ENCODE data around the gene IRF4.

The IRF4 gene

GRCh38 chr6:444653-445275 is 53.2 kb downstream of the IRF4 start:
- DNase-seq (ENCODE audit: low read depth) = peak; percentile 37

DNA sequence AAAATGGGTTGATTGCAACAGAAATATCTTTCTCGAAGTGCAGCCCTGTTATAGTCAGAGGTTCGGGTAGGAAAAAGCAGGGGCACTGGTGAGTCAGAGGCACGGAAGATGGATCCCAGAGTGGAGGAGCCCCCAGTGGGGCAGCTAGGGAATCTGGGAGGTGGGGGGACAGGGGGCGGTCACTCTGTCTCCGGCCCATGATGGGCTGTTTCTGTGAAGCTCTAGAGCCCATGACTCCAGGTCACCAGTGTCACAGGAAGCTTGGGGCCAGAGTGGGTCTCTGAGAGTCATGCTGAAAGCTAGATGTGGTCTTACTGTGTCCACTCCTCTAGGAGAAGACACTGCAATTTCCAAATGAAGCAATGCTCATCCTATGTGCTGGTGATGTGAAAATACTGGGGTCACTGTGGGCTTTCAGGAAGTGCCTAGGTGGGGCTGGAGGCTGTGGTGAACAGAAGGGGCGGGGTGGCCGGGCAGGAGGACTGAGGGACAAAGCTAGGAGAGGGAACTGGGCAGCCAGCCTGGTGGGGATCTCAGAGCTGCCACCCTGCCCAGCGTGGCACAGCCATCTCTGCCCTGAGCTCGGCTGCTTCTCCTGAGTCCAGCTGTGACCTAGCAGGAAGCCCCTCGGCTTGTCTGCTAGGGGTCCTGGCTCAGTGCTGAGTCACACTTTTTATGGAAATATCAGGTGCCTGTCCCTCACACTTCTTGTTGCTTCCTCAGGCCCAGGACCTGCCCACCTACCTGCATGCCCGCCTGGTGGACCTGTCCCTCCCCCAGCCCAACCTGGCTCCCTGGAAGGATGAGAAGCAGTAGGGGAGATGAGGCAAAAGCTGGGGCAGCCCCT is 54.2 kb downstream of the IRF4 start:
- DNase-seq (ENCODE audit: low read depth) = no peak

GRCh38 chr6:446418-447366 is 55.1 kb downstream of the IRF4 start:
- DNase-seq (ENCODE audit: low read depth) = peak; percentile 94

- peak; percentile 54 for DNase-seq (ENCODE audit: low read depth)
Measured at GRCh38 chr6:447381-448165, 56.0 kb downstream of the IRF4 start.

GRCh38 chr6:448296-449056 is 56.9 kb downstream of the IRF4 start:
- DNase-seq (ENCODE audit: low read depth) = no peak

DNA sequence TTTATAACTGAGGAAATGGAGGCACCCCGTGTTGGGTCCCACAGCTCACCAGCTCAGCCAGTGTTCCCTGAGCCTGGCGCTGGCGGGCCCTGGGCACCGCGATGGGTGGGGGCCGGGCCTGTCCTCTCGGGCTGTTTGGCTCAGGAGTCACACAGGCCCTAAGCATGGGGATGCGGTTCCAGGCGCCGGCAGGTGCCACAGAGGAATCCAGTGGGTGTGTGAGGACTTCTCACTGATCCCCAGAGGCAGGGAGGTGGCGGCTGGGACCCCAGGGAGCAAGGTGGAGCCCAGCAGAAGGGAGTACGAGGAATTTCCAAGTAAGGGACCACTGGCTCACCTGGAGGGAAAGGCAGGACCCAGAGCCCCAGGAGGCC is 57.5 kb downstream of the IRF4 start:
- no peak for DNase-seq (ENCODE audit: low read depth)

DNA sequence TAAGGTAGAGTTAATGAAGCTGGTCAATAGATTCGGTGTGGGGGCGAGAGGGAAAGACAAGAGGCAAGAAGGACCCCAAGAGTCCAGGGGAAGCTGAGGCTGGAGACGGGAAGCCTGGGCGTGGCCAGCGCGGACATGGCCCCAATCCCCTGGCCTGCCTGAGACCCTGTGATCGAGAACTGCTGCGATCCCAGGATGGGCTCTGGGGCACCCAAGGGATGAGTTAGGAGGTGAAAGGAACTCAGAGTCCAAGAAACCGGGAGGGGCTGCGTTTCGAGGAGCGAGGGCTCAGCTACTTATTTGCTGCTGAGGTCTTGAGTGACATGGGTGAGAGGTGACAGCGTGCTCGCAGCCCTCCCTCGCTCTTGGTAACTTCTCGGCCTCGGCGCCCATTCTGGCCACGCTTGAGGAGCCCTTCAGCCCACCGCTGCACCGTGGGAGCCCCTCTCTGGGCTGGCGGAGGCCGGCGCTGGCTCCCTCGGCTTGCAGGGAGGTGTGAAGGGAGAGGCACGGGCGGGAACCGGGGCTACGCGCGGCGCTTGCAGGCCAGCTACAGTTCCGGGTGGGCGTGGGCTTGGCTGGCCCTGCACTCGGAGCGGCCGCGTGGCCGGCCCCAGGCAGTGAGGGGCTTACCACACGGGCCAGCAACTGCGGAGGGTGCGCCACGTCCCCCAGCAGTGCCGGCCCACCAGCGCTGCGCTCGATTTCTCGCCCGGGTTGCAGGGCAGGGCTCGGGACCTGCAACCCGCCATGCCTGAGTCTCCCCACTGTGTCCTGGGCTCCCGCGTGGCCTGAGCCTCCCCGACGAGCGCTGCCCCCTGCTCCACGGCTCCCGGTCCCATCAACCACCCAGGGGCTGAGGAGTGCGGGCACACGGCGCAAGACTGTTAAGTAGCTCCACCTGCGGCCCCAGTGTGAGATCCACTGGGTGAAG is 58.2 kb downstream of the IRF4 start:
- no peak for DNase-seq (ENCODE audit: low read depth)

DNA sequence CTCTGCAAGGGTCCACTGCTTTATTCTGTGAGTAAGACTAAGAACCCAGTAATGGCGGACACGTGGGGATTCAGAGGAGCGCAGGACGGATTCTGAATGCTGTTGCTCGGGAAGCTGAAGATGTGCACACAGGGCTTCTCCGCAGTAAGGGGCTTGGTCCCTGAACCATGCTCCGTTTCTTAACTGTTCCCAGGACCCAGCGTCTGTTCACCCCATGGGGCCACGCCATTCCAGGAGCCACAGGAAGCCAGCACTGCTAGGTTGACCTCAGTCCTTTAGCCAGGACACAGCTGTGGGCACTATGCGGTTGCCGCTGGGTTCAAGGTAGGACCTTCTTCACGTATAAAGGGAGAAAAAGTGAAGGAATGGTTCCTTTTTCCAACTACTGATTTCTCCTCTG is 59.8 kb downstream of the IRF4 start:
- DNase-seq (ENCODE audit: low read depth) = no peak

GRCh38 chr6:451847-452246 is 60.3 kb downstream of the IRF4 start:
- DNase-seq (ENCODE audit: low read depth) = no peak

- no peak for DNase-seq (ENCODE audit: low read depth)
Measured at GRCh38 chr6:452301-453067, 60.9 kb downstream of the IRF4 start.

- no peak for DNase-seq (ENCODE audit: low read depth)
Measured at GRCh38 chr6:453152-453551, 61.6 kb downstream of the IRF4 start.

DNA sequence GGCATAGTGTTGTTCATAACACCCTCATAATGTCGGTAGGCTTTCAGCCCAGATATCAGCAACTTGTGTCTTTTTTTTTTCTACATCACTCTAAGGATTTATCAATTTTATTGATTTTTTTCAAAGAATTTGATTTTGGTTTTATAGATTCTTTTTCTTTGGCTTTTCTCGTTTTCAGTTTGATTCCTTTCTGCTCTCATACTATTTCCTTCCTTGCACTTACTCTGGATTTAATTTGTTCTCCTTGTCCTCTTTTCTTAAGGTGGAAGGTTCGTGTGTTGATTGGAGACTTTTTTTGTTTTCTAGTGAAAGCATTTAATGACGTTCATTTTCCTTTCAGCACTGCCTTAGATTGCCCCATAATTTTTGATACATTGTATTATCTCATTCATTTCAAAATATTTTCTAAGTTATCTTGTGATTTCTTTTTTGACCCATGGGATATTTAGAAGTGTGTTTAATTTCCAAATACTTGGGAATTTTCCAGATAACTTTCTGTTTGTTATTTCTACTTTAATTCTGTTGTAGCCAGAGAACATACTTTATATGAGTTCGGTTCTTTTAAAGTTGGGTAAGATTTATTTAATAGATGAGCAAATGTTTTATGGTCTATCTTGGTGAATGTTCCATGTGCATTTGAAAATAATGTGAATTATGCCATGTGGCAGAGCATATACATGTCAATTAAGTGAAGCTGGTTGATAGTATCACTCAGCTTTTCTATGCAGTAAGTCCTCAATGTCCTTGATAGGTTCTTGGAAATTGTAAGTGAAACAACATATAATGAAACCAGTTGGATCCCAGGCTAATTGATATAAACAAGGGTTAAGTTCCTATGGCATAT is 62.8 kb downstream of the IRF4 start:
- DNase-seq (ENCODE audit: low read depth) = no peak

DNA sequence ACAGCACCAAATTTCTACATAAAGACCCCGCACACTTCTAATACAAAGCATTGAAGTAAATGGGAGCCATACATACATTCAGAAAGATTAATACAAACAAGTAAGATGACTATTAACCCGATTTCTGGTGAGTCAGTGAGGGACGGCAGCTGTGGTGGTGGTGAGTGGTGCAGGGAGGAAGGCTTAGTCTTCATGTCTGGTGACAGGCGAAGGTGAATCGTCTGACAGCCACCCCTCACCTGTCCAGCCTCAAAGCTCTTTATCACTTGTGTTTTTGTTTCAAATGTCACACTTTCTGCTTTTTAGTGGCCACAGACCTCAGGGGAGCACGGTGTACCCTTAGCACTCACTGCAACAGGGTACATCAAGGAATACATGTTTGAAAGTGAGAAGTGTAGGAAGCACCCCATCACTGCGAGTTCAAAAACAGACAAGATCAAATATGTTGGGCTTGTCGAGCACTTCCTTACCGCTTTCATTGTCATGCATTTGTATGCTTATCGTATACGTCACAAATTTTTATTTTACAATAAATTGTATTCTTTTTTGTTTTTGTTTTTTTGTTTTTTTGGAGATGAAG is 63.5 kb downstream of the IRF4 start:
- peak; percentile 44 for DNase-seq (ENCODE audit: low read depth)

- no peak for DNase-seq (ENCODE audit: low read depth)
Measured at GRCh38 chr6:455835-456234, 64.3 kb downstream of the IRF4 start.

- DNase-seq (ENCODE audit: low read depth) = no peak
Measured at GRCh38 chr6:456358-456867, 64.9 kb downstream of the IRF4 start.

- DNase-seq (ENCODE audit: low read depth) = no peak
Measured at GRCh38 chr6:456887-457286, 65.3 kb downstream of the IRF4 start.

Measured in activated T-cell treated with anti-CD3 and anti-CD28 coated beads for 48 hours (primary cell).